ENCODE measurements around the gene DUOX2.
A peak's percentile ranks its signal among the peaks of the same experiment; 100 is the strongest.

The DUOX2 gene

GRCh38 chr15:45114076-45114750, at the start of gene DUOX2, which contains the start of gene DUOXA2:
TSS of gene DUOX2 (minus strand) at chr15:45114172. CDS start at chr15:45113411, 761 bp downstream.
TSS of gene DUOXA2 (plus strand) at chr15:45114326. CDS start at chr15:45114606, 280 bp downstream.
- no peak for DNase-seq (ENCODE audit: low spot score)

- no peak for DNase-seq (ENCODE audit: low spot score)
Measured at GRCh38 chr15:45163508-45163856, 49.5 kb upstream of the DUOX2 start.

- DNase-seq (ENCODE audit: low spot score): peak; percentile 83
Measured at GRCh38 chr15:45162771-45163507, 49.0 kb upstream of the DUOX2 start.

GRCh38 chr15:45161666-45162065, 47.7 kb upstream of the DUOX2 start:
- DNase-seq (ENCODE audit: low spot score): no peak

GRCh38 chr15:45157974-45158373, 44.0 kb upstream of the DUOX2 start:
- no peak for DNase-seq (ENCODE audit: low spot score)

GRCh38 chr15:45156744-45157455, 42.9 kb upstream of the DUOX2 start:
- no peak for DNase-seq (ENCODE audit: low spot score)

- no peak for DNase-seq (ENCODE audit: low spot score)
Measured at GRCh38 chr15:45155739-45156138, 41.8 kb upstream of the DUOX2 start.

GRCh38 chr15:45151998-45152828, 38.2 kb upstream of the DUOX2 start:
- DNase-seq (ENCODE audit: low spot score): no peak

GRCh38 chr15:45150997-45151396, 37.0 kb upstream of the DUOX2 start:
- DNase-seq (ENCODE audit: low spot score): no peak

GRCh38 chr15:45150481-45150880, 36.5 kb upstream of the DUOX2 start:
- DNase-seq (ENCODE audit: low spot score): no peak

GRCh38 chr15:45149060-45149459, 35.1 kb upstream of the DUOX2 start:
- no peak for DNase-seq (ENCODE audit: low spot score)

GRCh38 chr15:45148076-45149059, 34.4 kb upstream of the DUOX2 start:
- no peak for DNase-seq (ENCODE audit: low spot score)

GRCh38 chr15:45147606-45148005, 33.6 kb upstream of the DUOX2 start:
- no peak for DNase-seq (ENCODE audit: low spot score)

GRCh38 chr15:45146405-45146804, 32.4 kb upstream of the DUOX2 start:
- no peak for DNase-seq (ENCODE audit: low spot score)

- DNase-seq (ENCODE audit: low spot score): no peak
Measured at GRCh38 chr15:45144775-45145174, 30.8 kb upstream of the DUOX2 start.

- DNase-seq (ENCODE audit: low spot score): no peak
Measured at GRCh38 chr15:45143946-45144345, 30.0 kb upstream of the DUOX2 start.

- DNase-seq (ENCODE audit: low spot score): no peak
Measured at GRCh38 chr15:45143056-45143455, 29.1 kb upstream of the DUOX2 start.

GRCh38 chr15:45141386-45141785, 27.4 kb upstream of the DUOX2 start:
- no peak for DNase-seq (ENCODE audit: low spot score)

GRCh38 chr15:45140557-45141250, 26.7 kb upstream of the DUOX2 start:
- no peak for DNase-seq (ENCODE audit: low spot score)

GRCh38 chr15:45139770-45140169, 25.8 kb upstream of the DUOX2 start:
- no peak for DNase-seq (ENCODE audit: low spot score)
